H9 (cell line): ENCODE data around the gene CFAP100. TPM values are rescaled to one million over a fixed set of nuclear protein-coding genes. Genes with fewer than 3 reads are reported as not detected.

Experiments used
- DNase-seq: peaks from one replicate; pipeline ENCODE4 v3.0.0-alpha.2; 2017
- H2AFZ ChIP-seq: one replicate; pipeline ENCODE4 v1.6.1; 2013; ENCODE audit warnings: mild to moderate bottlenecking, low read length, control low read depth, moderate library complexity
- H2AK5ac ChIP-seq: 2 replicates; pipeline ENCODE4 v1.6.1; 2013; ENCODE audit warnings: low read length, control low read depth, mixed read lengths; ENCODE audit not compliant: insufficient read length
- H2BK120ac ChIP-seq: one replicate; pipeline ENCODE4 v1.6.1; 2013; ENCODE audit warnings: low read depth, mild to moderate bottlenecking, low read length, control low read depth, inconsistent platforms; ENCODE audit not compliant: poor library complexity, severe bottlenecking
- H2BK12ac ChIP-seq: 2 replicates; pipeline ENCODE4 v1.6.1; 2013; ENCODE audit warnings: low read length, control low read depth, mixed read lengths, low read depth; ENCODE audit not compliant: insufficient read length
- H2BK15ac ChIP-seq: 2 replicates; pipeline ENCODE4 v1.6.1; 2013; ENCODE audit warnings: low read depth, low read length, control low read depth
- H2BK20ac ChIP-seq: one replicate; pipeline ENCODE4 v1.6.1; 2013; ENCODE audit warnings: low read depth, mild to moderate bottlenecking, low read length, control low read depth, inconsistent platforms; ENCODE audit not compliant: poor library complexity, severe bottlenecking
- H2BK5ac ChIP-seq: 2 replicates; pipeline ENCODE4 v1.6.1; 2013; ENCODE audit warnings: low read length, control low read depth, mixed read lengths; ENCODE audit not compliant: insufficient read length
- H3K14ac ChIP-seq: 2 replicates; pipeline ENCODE4 v1.6.1; 2013; ENCODE audit warnings: low read length, control low read depth; ENCODE audit not compliant: insufficient read depth
- H3K18ac ChIP-seq: 2 replicates; pipeline ENCODE4 v1.6.1; 2013; ENCODE audit warnings: low read depth, mild to moderate bottlenecking, mixed read lengths, low read length, control low read depth; ENCODE audit not compliant: insufficient read length
- H3K23ac ChIP-seq: 2 replicates; pipeline ENCODE4 v1.6.1; 2013; ENCODE audit warnings: low read length, control low read depth, mixed read lengths, low read depth; ENCODE audit not compliant: insufficient read length
- H3K23me2 ChIP-seq: 2 replicates; pipeline ENCODE4 v1.6.1; 2013; ENCODE audit warnings: low read depth, mild to moderate bottlenecking, mixed read lengths, low read length, control low read depth; ENCODE audit not compliant: insufficient read length, poor library complexity, severe bottlenecking
- H3K27ac ChIP-seq: 2 replicates; pipeline ENCODE4 v1.5.1; 2013; ENCODE audit warnings: low read length, control low read depth, mixed read lengths, low read depth; ENCODE audit not compliant: insufficient read length
- H3K27me3 ChIP-seq: 2 replicates; pipeline ENCODE4 v1.6.1; 2013; ENCODE audit warnings: low read length, control low read depth, inconsistent platforms; ENCODE audit not compliant: insufficient read depth
- H3K4ac ChIP-seq: 2 replicates; pipeline ENCODE4 v1.6.1; 2013; ENCODE audit warnings: low read depth, mild to moderate bottlenecking, control low read depth, inconsistent platforms, low read length, moderate library complexity
- H3K4me1 ChIP-seq: 2 replicates; pipeline ENCODE4 v1.6.1; 2013; ENCODE audit warnings: low read length, control low read depth, inconsistent platforms; ENCODE audit not compliant: insufficient read depth
- H3K4me2 ChIP-seq: 2 replicates; pipeline ENCODE4 v1.6.1; 2013; ENCODE audit warnings: low read length, control low read depth, mixed read lengths; ENCODE audit not compliant: insufficient read length, insufficient read depth
- H3K56ac ChIP-seq: 2 replicates; pipeline ENCODE4 v1.6.1; 2013; ENCODE audit warnings: low read depth, mild to moderate bottlenecking, mixed read lengths, low read length, control low read depth; ENCODE audit not compliant: insufficient read length
- H3K79me1 ChIP-seq: 2 replicates; pipeline ENCODE4 v1.6.1; 2013; ENCODE audit warnings: low read depth, mild to moderate bottlenecking, moderate library complexity, low read length, control low read depth, inconsistent platforms; ENCODE audit not compliant: insufficient read depth, poor library complexity, severe bottlenecking
- H3K79me2 ChIP-seq: 2 replicates; pipeline ENCODE4 v1.6.1; 2013; ENCODE audit warnings: low read length, control low read depth, inconsistent platforms; ENCODE audit not compliant: insufficient read depth
- H3K9ac ChIP-seq: 2 replicates; pipeline ENCODE4 v1.6.1; 2013; ENCODE audit warnings: low read length, control low read depth, mixed read lengths; ENCODE audit not compliant: insufficient read length; ENCODE audit errors: extremely low read depth
- H3K9me3 ChIP-seq: one replicate; pipeline ENCODE4 v1.6.1; 2013; ENCODE audit warnings: low read depth, low read length, inconsistent platforms; ENCODE audit not compliant: control insufficient read depth
- H3T11ph ChIP-seq: one replicate; pipeline ENCODE4 v1.6.1; 2013; ENCODE audit warnings: mild to moderate bottlenecking, low read length, control low read depth, inconsistent platforms
- H4K20me1 ChIP-seq: one replicate; pipeline ENCODE4 v1.6.1; 2013; ENCODE audit not compliant: control insufficient read depth, insufficient read length, insufficient read depth
- H4K5ac ChIP-seq: 2 replicates; pipeline ENCODE4 v1.6.1; 2013; ENCODE audit warnings: low read depth, mild to moderate bottlenecking, mixed read lengths, low read length, control low read depth; ENCODE audit not compliant: insufficient read length
- H4K8ac ChIP-seq: replicated peaks from 2 replicates; pipeline ENCODE4 v1.6.1; 2013; ENCODE audit warnings: low read length, control low read depth, mixed read lengths, low read depth; ENCODE audit not compliant: insufficient read length
- H4K91ac ChIP-seq: 2 replicates; pipeline ENCODE4 v1.6.1; 2013; ENCODE audit warnings: low read depth, mild to moderate bottlenecking, moderate library complexity, mixed read lengths, low read length, control low read depth; ENCODE audit not compliant: insufficient read length
- H3K27ac Mint-ChIP-seq, 3 experiments: 2 replicates in 2 of 3; 3 replicates in 1 of 3; pipeline ENCODE4 v1.8.0; 2020 to 2021; ENCODE audit warnings: mixed read lengths in 3 of 3, mild to moderate bottlenecking in 1 of 3, moderate library complexity in 1 of 3
- H3K27me3 Mint-ChIP-seq: 2 replicates; pipeline ENCODE4 v1.8.0; 2021; ENCODE audit warnings: low read depth, mild to moderate bottlenecking, moderate library complexity, mixed read lengths
- H3K36me3 Mint-ChIP-seq, 3 experiments: 2 replicates in 2 of 3; 3 replicates in 1 of 3; pipeline ENCODE4 v1.8.0; 2020 to 2021; ENCODE audit warnings: low read depth in 3 of 3, mixed read lengths in 3 of 3; ENCODE audit not compliant: insufficient read depth in 1 of 3
- H3K4me1 Mint-ChIP-seq, 2 experiments: 2 replicates each; pipeline ENCODE4 v1.8.0; 2020; ENCODE audit warnings: mixed read lengths in 2 of 2
- H3K4me3 Mint-ChIP-seq, 2 experiments: 2 replicates in 1 of 2; 3 replicates in 1 of 2; pipeline ENCODE4 v1.8.0; 2020 to 2021; ENCODE audit warnings: mild to moderate bottlenecking in 2 of 2, mixed read lengths in 2 of 2, moderate library complexity in 1 of 2
- H3K9me3 Mint-ChIP-seq, 2 experiments: 2 replicates in 1 of 2; 3 replicates in 1 of 2; pipeline ENCODE4 v1.8.0; 2020; ENCODE audit warnings: mild to moderate bottlenecking in 2 of 2, mixed read lengths in 2 of 2, moderate library complexity in 1 of 2
- CTCF ChIP-seq: fragments of 200-600 bp; sonication (generic); conservative IDR thresholded peaks from 3 replicates; pipeline ENCODE4 v1.8.0; 2021; ENCODE audit warnings: antibody characterized with exemption, mild to moderate bottlenecking
- WGBS: extraction: QIAGEN DNeasy Blood & Tissue Kit; methylation state at CpG from one replicate; pipeline ENCODE4 v1.1.7; 2013; ENCODE audit warnings: missing lambda C conversion rate, low lambda C conversion rate, mixed read lengths; ENCODE audit not compliant: insufficient read length; ENCODE audit errors: extremely low coverage; 5-methylcytosine and 5-hydroxymethylcytosine counted together
- total RNA-seq: library from RNA; stranded (reverse); gene quantifications from 2 replicates; pipeline ENCODE4 v1.2.1, GENCODE V29; 2021

The CFAP100 gene
- total RNA-seq, 1 experiment from 2014 or later, result 0.44 TPM

GRCh38 chr3:126354776-126355175 is 39.9 kb upstream of the CFAP100 start:
- no peaks in the 10 kb centered on the region for H3K79me2 ChIP-seq
- DNase-seq, result no peak
- no peak overlapping the region for H4K8ac ChIP-seq
- no peak overlapping the region for H3K9ac ChIP-seq
- H3K56ac ChIP-seq, result no peak overlapping the region
- Mint-ChIP-seq H3K4me3 (no peak overlapping the region), H3K9me3 (no peaks in the 10 kb centered on the region), H3K4me1 (peaks cover 19 to 20% of the 10 kb centered on the region in 2 experiments), H3K27ac (no peak overlapping the region), H3K27me3 (peaks cover 16% of the 10 kb centered on the region), H3K36me3 (peaks cover 3 to 16% (median 11%) of the 10 kb centered on the region in 3 experiments; a peak in 4 of 7 replicates)
- H4K5ac ChIP-seq, result no peak overlapping the region
- H4K91ac ChIP-seq, result no peak overlapping the region
- H3K79me1 ChIP-seq, result no peaks in the 10 kb centered on the region
- WGBS, result no CpG with 5 or more reads among the region's 7 CpGs
- no peak overlapping the region for H2BK20ac ChIP-seq
- no peak overlapping the region for H3K18ac ChIP-seq
- H3K4ac ChIP-seq, result no peak overlapping the region
- no peak for TF ChIP-seq CTCF
- H3K27me3 ChIP-seq, result no peaks in the 10 kb centered on the region
- H3T11ph ChIP-seq, result no peak overlapping the region
- no peaks in the 10 kb centered on the region for H3K9me3 ChIP-seq
- H4K20me1 ChIP-seq, result no peaks in the 10 kb centered on the region
- H3K4me1 ChIP-seq, result no peaks in the 10 kb centered on the region
- no peak overlapping the region for H2AFZ ChIP-seq
- H2BK120ac ChIP-seq, result no peak overlapping the region
- H3K23me2 ChIP-seq, result peaks cover 10% of the 10 kb centered on the region
- no peak overlapping the region for H3K23ac ChIP-seq
- no peak overlapping the region for H3K14ac ChIP-seq
- H3K27ac ChIP-seq, result no peak overlapping the region
- no peak overlapping the region for H3K4me2 ChIP-seq
- H2BK12ac ChIP-seq, result no peak overlapping the region
- H2BK15ac ChIP-seq, result no peak overlapping the region
- no peak overlapping the region for H2AK5ac ChIP-seq
- no peak overlapping the region for H2BK5ac ChIP-seq
